ENCODE measurements around the gene F5.
A peak's percentile ranks its signal among the peaks of the same experiment; 100 is the strongest.
"Not testable (repeated sequence)": the region's sequence is repeated elsewhere in the genome, so short reads cannot be mapped to it uniquely, and the experiment has no call there.

The F5 gene

GRCh38 chr1:169511316-169512005, 74.8 kb downstream of the F5 start:
- no peak for DNase-seq (ENCODE audit: low read depth in 1 of 2, low spot score in 1 of 2)

DNA sequence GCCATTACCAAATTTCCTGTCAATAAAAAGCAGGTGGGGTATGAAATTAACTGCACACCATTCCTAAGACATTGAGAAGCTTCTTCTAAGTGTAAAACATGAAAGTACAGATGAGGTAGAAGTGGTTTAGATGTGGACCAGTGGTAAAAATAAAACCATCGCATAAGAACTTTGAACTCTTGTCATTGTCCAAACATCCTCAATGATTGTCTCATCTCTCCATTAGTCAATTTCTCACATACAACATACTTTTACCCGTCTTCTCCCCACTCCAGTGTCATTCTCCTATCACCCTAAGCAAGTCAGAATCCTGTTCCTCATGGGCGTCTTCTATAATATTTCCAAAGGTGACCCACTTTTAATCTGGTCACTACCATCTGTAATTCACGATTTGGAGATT, 76.2 kb downstream of the F5 start:
- DNase-seq (ENCODE audit: low read depth in 1 of 2, low spot score in 1 of 2): no peak

DNA sequence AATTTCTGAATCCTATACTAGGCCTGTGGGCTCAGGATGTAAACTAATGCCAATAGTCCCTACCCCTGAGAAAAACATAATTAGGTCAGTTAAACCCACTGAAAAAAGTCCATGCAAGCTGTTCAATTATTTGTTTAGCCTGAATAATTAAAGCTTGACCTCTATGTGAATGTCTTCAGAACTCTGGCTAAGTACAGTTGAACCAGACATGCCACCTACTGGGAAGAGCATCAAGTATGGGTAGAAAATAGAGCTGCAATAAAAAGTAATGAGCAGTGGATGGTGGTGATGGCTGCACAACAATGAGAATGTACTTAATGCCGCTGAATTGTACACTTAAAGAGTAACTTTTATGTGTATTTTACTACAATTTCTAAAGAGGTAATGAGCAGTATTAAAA, 76.9 kb downstream of the F5 start:
- no peak for DNase-seq (ENCODE audit: low read depth in 1 of 2, low spot score in 1 of 2)

- no peak for DNase-seq (ENCODE audit: low read depth in 1 of 2, low spot score in 1 of 2)
These were observed 77.6 kb downstream of the F5 start for GRCh38 chr1:169508432-169509338.

DNA sequence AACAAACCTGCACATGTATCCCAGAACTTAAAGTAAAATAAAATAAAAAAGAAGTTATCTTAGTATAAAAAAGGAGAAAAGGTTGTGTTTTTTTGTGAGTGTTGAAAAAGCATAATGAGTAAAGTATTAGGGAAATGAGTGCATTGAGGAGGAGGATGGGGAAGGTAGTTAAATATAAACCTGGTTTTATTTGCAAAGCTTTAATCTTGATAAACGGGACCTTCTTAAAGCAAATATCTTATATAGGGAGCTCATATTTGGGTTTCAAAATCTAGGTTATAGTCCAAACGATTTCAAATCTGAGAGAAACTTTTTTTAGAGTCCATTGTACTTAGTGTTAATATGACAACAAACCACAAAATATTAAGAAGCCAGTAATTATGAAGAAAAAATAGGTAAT, 78.9 kb downstream of the F5 start:
- no peak for DNase-seq (ENCODE audit: low read depth in 1 of 2, low spot score in 1 of 2)

GRCh38 chr1:169503601-169504000, 82.7 kb downstream of the F5 start:
- not testable (repeated sequence) for DNase-seq (ENCODE audit: low read depth in 1 of 2, low spot score in 1 of 2)

GRCh38 chr1:169499807-169500206, 86.5 kb downstream of the F5 start:
- DNase-seq (ENCODE audit: low read depth in 1 of 2, low spot score in 1 of 2): no peak

- no peak for DNase-seq (ENCODE audit: low read depth in 1 of 2, low spot score in 1 of 2)
These were observed 89.0 kb downstream of the F5 start for GRCh38 chr1:169497317-169497716.

DNA sequence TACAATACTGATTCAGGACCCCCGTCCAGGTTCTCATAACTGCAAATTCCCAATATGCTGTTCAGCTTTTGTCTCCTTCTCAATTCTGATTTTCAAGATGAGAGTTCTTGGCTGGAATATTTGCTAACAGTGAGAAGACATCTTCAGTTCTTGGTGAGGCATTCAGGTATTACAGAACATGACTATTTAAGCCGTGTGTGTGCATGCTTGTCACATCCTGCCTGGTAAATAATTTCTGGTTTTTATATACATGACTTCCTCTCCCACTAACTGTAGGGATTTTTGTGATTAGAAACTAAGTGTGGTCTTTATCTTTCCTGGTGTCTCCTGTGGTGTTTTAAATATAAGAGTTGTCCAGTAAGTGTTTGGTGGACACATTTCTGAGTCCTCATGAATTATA, 90.4 kb downstream of the F5 start:
- DNase-seq (ENCODE audit: low read depth in 1 of 2, low spot score in 1 of 2): no peak

GRCh38 chr1:169495046-169495775, 91.1 kb downstream of the F5 start:
- DNase-seq (ENCODE audit: low read depth in 1 of 2, low spot score in 1 of 2): no peak

GRCh38 chr1:169494343-169494742, 91.9 kb downstream of the F5 start:
- no peak for DNase-seq (ENCODE audit: low read depth in 1 of 2, low spot score in 1 of 2)

- DNase-seq (ENCODE audit: low read depth in 1 of 2, low spot score in 1 of 2): no peak
These were observed 93.0 kb downstream of the F5 start for GRCh38 chr1:169493251-169493650.

DNA sequence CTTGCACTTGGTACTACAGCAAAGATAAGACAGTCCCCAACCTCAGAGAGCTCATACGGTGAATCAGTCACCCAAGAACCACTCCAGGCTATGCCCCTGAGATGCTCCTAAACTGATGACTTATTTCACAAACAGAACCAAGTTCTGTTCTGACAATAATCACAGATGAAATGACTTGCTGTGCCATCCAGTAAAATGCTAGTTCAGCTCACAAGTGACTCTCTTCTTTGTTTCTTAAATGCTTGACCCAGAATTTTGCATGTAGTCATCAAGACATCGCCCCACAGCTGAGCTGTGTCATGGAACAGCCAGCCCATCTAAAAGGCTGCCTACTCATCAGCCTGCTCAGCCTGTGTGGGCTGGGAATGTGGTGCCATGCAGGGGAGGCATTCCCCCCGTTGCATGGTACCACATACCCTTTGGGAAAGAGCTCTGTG, 94.4 kb downstream of the F5 start:
- no peak for DNase-seq (ENCODE audit: low read depth in 1 of 2, low spot score in 1 of 2)

GRCh38 chr1:169488157-169488556, 98.1 kb downstream of the F5 start:
- DNase-seq (ENCODE audit: low read depth in 1 of 2, low spot score in 1 of 2): no peak

GRCh38 chr1:169487561-169487960, 98.7 kb downstream of the F5 start:
- DNase-seq (ENCODE audit: low read depth in 1 of 2, low spot score in 1 of 2): no peak

DNA sequence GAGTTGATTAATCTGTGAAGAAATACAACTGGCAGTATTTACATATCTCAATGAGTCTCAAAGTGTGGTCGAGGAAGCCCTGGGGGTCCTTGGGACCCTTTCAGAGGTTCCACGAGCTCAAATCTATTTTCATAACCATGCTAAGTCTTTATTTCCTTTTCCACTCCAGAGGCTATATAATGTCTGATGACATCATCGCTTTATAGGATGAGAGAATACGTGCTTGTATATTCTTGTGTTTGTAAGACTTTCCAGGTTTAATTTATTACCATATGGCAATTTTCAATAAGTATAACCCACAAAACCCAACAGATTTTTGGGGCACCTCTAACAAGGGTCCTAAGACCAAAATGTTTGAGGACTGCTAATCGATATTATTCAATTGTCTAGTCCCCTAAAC, 99.1 kb downstream of the F5 start:
- no peak for DNase-seq (ENCODE audit: low read depth in 1 of 2, low spot score in 1 of 2)

- no peak for DNase-seq (ENCODE audit: low read depth in 1 of 2, low spot score in 1 of 2)
These were observed 99.8 kb downstream of the F5 start for GRCh38 chr1:169486281-169487051.

- peak; percentile 78 to 84 for DNase-seq (ENCODE audit: low read depth in 1 of 2, low spot score in 1 of 2)
These were observed 100.6 kb downstream of the F5 start, which contains the start of gene SLC19A2 for GRCh38 chr1:169485431-169486280. Gene SLC19A2, minus strand, starts transcription at chr1:169485944. Its CDS starts 178 bp downstream, at chr1:169485766.

DNA sequence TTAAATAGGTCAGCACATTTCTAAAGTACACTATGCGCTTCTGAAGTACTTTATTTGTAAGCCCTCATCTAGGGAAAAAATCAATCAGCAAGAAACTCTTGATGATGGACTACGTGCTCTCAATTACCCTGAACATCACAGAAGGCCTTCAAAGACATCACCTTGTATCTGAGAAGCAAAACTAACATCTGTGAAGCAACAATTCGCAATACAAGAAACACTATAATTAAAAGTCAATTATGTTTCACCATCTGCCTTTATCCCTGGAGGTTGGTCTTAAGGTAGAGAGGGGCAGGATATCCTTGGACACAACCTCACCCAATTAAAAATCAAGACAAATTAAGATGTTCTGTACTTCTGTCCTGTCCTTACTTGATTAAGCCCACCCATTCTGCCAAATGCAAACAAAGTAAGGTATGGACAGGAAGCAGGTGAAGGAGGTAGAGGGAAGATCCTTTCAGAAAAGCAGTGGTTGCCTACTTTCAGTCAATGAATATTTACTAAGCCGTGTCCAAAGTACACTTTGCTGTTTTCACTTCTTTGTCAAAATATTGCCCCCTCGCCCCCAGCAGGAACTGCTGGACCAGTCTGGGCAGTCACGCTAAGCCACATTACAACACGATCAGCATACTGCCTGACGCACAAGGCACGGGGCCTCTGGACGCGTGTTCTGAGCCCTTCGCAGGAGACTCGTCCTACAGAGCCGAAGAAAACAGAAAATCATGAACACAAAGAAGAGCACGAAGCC, 101.4 kb downstream of the F5 start:
- peak in 1 of 2 donors; percentile 2 for DNase-seq (ENCODE audit: low read depth in 1 of 2, low spot score in 1 of 2)
